ENCODE data around the gene ZNF593OS. TPM values are rescaled to one million over a fixed set of nuclear protein-coding genes. Genes with fewer than 3 reads are reported as not detected.
A peak's percentile ranks its signal among the peaks of the same experiment; 100 is the strongest.

The ZNF593OS gene
- total RNA-seq, 1 experiment from 2014 or later, result not detected

DNA sequence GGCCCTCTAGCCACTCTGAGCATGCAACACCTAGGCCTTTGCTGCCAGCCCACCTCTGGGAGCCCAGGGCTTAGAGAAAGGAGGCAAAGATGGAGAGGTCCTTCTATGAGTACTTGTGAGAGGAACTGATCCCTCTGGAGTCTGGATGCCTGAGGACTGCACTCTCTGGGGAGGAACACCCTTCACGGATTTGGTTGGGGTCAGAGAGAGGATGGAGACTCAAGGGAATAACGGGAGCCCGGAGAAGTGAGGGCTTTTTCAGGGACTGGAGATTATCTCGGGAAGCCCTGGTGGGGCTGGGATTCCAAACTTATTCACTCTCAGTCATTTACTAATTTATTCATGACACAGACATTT is 2.5 kb downstream of the ZNF593OS start:
- ChIA-PET RAD21 (ENCODE audit: low non-redundant PET in 1 of 2, low total read pairs in 2 of 2, uncharacterized antibody in 2 of 2, unreplicated experiment in 2 of 2) (interaction anchor here (0.7 to 1.0 kb wide), 2 partner anchors 65 kb away, joined by 4 to 6 read pairs; partner anchors contain the start of gene CEP85 (in 2 of the 2)), CTCF (interaction anchor here (0.9 to 2.0 kb wide), 18 partner anchors 8 to 248 kb away, joined by 3 to 27 read pairs (median 4); partner anchors contain the start of gene CEP85), POLR2A (interaction anchor here (1.2 to 1.6 kb wide), 4 partner anchors 8 to 65 kb away, joined by 3 to 8 read pairs (median 5); partner anchors contain the start of gene CEP85)
- no peaks in the 10 kb centered on the region for H3K9me3 ChIP-seq (ENCODE audit: control insufficient read depth in 1 of 2, insufficient read depth in 1 of 2, low read depth in 1 of 2, low read length in 2 of 2)
- DNase-seq (ENCODE audit: low read depth, low spot score), result no peak
- peak overlapping the region; percentile 93 for H3K9ac ChIP-seq (ENCODE audit: low read length)
- H3K36me3 ChIP-seq (ENCODE audit: control insufficient read depth in 1 of 2, insufficient read depth in 2 of 2, low read length in 2 of 2), result no peaks in the 10 kb centered on the region; a peak in 1 of 4 replicates
- intact Hi-C loops (cut with micrococcal nuclease), result loop anchor here (5.0 kb wide), 3 partner anchors 132 to 223 kb away; no protein-coding TSS in a partner anchor
- H3K79me2 ChIP-seq (ENCODE audit: insufficient read depth, low read length), result peaks cover 20% of the 10 kb centered on the region
- peak overlapping the region; percentile 98 for H3K4me2 ChIP-seq (ENCODE audit: low read length)
- peaks cover 4 to 28% of the 10 kb centered on the region in 2 experiments; a peak in 3 of 4 replicates for H3K4me1 ChIP-seq (ENCODE audit: control insufficient read depth in 1 of 2, insufficient read depth in 2 of 2, low read length in 2 of 2)
- H3K27ac ChIP-seq (ENCODE audit: low read depth, low read length), result no peak overlapping the region
- BruUV-seq (replicated peaks), result no TSS peak
- H3K4me3 ChIP-seq (replicated peaks in 1 of 2; ENCODE audit: low read depth in 1 of 2, low read length in 2 of 2), result peak overlapping the region; percentile 89 to 96; a peak in 2 of 4 replicates
- no peaks in the 10 kb centered on the region for H4K20me1 ChIP-seq (ENCODE audit: insufficient read depth)
- no peak for ATAC-seq
- peak overlapping the region; percentile 33 for H2AFZ ChIP-seq (ENCODE audit: low read depth, low read length, poor library complexity, severe bottlenecking)
- H3K27me3 ChIP-seq (ENCODE audit: insufficient read depth, low read length), result no peaks in the 10 kb centered on the region
- no peaks in the 10 kb centered on the region for H3K9me2 ChIP-seq (ENCODE audit: insufficient read depth)
- TF ChIP-seq, protein P1, sequence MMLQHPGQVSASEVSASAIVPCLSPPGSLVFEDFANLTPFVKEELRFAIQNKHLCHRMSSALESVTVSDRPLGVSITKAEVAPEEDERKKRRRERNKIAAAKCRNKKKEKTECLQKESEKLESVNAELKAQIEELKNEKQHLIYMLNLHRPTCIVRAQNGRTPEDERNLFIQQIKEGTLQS (IDR thresholded peaks at IDR 0.05), result no peak
- no peak for TF ChIP-seq POLR2A (IDR thresholded peaks at IDR 0.05; ENCODE audit: borderline replicate concordance, extremely low read depth, insufficient read depth, insufficient read length)
- no peak for TF ChIP-seq SP1 (IDR thresholded peaks at IDR 0.05; ENCODE audit: low read depth)
- no peak for TF ChIP-seq POLR2AphosphoS5 (IDR thresholded peaks at IDR 0.05; ENCODE audit: low read depth, low read length)
- TF ChIP-seq CBX3 (IDR thresholded peaks at IDR 0.05; ENCODE audit: low read depth), result no peak
- TF ChIP-seq FOSL1 (IDR thresholded peaks at IDR 0.05; ENCODE audit: low read depth), result no peak
- no peak for TF ChIP-seq CEBPB (IDR thresholded peaks at IDR 0.05; ENCODE audit: low read depth)
- TF ChIP-seq, protein P2, sequence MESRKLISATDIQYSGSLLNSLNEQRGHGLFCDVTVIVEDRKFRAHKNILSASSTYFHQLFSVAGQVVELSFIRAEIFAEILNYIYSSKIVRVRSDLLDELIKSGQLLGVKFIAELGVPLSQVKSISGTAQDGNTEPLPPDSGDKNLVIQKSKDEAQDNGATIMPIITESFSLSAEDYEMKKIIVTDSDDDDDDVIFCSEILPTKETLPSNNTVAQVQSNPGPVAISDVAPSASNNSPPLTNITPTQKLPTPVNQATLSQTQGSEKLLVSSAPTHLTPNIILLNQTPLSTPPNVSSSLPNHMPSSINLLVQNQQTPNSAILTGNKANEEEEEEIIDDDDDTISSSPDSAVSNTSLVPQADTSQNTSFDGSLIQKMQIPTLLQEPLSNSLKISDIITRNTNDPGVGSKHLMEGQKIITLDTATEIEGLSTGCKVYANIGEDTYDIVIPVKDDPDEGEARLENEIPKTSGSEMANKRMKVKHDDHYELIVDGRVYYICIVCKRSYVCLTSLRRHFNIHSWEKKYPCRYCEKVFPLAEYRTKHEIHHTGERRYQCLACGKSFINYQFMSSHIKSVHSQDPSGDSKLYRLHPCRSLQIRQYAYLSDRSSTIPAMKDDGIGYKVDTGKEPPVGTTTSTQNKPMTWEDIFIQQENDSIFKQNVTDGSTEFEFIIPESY (IDR thresholded peaks at IDR 0.05; ENCODE audit: extremely low read depth, insufficient replicate concordance, low read length), result no peak
- no peak for TF ChIP-seq SRF (IDR thresholded peaks at IDR 0.05; ENCODE audit: low read depth)
- no peak for TF ChIP-seq JUND (IDR thresholded peaks at IDR 0.05)
- TF ChIP-seq, protein P3, sequence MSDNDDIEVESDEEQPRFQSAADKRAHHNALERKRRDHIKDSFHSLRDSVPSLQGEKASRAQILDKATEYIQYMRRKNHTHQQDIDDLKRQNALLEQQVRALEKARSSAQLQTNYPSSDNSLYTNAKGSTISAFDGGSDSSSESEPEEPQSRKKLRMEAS (IDR thresholded peaks at IDR 0.05), result no peak
- TF ChIP-seq TCF7L2 (IDR thresholded peaks at IDR 0.05; ENCODE audit: borderline replicate concordance, extremely low read depth, insufficient read depth, insufficient read length), result no peak
- TF ChIP-seq SIN3A (IDR thresholded peaks at IDR 0.05; ENCODE audit: low read depth), result no peak
- TF ChIP-seq ELF1 (IDR thresholded peaks at IDR 0.05; ENCODE audit: borderline replicate concordance, low read depth), result no peak
- TF ChIP-seq EGR1 (IDR thresholded peaks at IDR 0.05; ENCODE audit: low read depth), result no peak
- TF ChIP-seq EZH2 (IDR thresholded peaks at IDR 0.05), result no peak
- TF ChIP-seq, protein P4, sequence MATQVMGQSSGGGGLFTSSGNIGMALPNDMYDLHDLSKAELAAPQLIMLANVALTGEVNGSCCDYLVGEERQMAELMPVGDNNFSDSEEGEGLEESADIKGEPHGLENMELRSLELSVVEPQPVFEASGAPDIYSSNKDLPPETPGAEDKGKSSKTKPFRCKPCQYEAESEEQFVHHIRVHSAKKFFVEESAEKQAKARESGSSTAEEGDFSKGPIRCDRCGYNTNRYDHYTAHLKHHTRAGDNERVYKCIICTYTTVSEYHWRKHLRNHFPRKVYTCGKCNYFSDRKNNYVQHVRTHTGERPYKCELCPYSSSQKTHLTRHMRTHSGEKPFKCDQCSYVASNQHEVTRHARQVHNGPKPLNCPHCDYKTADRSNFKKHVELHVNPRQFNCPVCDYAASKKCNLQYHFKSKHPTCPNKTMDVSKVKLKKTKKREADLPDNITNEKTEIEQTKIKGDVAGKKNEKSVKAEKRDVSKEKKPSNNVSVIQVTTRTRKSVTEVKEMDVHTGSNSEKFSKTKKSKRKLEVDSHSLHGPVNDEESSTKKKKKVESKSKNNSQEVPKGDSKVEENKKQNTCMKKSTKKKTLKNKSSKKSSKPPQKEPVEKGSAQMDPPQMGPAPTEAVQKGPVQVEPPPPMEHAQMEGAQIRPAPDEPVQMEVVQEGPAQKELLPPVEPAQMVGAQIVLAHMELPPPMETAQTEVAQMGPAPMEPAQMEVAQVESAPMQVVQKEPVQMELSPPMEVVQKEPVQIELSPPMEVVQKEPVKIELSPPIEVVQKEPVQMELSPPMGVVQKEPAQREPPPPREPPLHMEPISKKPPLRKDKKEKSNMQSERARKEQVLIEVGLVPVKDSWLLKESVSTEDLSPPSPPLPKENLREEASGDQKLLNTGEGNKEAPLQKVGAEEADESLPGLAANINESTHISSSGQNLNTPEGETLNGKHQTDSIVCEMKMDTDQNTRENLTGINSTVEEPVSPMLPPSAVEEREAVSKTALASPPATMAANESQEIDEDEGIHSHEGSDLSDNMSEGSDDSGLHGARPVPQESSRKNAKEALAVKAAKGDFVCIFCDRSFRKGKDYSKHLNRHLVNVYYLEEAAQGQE (IDR thresholded peaks at IDR 0.05; ENCODE audit: low read depth), result no peak
- TF ChIP-seq RAD21 (IDR thresholded peaks at IDR 0.05; ENCODE audit: low read depth), result no peak
